Retinal pigment epithelial cell (primary cell): ENCODE data around the gene CAMTA2.

ENCODE experiments used
- DNase-seq: peaks from one replicate; pipeline ENCODE4 v3.0.0-alpha.2; 2010; ENCODE audit warnings: low read depth
- H3K4me3 ChIP-seq: 2 replicates; pipeline ENCODE4 v1.5.1; 2011; ENCODE audit warnings: mild to moderate bottlenecking, low read length, control low read depth, moderate library complexity
- CTCF ChIP-seq: conservative IDR thresholded peaks from 2 replicates; pipeline ENCODE4 v1.5.1; 2011; ENCODE audit warnings: low read depth, low read length, control low read depth, inconsistent platforms

CAMTA2 gene, protein sequence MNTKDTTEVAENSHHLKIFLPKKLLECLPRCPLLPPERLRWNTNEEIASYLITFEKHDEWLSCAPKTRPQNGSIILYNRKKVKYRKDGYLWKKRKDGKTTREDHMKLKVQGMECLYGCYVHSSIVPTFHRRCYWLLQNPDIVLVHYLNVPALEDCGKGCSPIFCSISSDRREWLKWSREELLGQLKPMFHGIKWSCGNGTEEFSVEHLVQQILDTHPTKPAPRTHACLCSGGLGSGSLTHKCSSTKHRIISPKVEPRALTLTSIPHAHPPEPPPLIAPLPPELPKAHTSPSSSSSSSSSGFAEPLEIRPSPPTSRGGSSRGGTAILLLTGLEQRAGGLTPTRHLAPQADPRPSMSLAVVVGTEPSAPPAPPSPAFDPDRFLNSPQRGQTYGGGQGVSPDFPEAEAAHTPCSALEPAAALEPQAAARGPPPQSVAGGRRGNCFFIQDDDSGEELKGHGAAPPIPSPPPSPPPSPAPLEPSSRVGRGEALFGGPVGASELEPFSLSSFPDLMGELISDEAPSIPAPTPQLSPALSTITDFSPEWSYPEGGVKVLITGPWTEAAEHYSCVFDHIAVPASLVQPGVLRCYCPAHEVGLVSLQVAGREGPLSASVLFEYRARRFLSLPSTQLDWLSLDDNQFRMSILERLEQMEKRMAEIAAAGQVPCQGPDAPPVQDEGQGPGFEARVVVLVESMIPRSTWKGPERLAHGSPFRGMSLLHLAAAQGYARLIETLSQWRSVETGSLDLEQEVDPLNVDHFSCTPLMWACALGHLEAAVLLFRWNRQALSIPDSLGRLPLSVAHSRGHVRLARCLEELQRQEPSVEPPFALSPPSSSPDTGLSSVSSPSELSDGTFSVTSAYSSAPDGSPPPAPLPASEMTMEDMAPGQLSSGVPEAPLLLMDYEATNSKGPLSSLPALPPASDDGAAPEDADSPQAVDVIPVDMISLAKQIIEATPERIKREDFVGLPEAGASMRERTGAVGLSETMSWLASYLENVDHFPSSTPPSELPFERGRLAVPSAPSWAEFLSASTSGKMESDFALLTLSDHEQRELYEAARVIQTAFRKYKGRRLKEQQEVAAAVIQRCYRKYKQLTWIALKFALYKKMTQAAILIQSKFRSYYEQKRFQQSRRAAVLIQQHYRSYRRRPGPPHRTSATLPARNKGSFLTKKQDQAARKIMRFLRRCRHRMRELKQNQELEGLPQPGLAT

DNA sequence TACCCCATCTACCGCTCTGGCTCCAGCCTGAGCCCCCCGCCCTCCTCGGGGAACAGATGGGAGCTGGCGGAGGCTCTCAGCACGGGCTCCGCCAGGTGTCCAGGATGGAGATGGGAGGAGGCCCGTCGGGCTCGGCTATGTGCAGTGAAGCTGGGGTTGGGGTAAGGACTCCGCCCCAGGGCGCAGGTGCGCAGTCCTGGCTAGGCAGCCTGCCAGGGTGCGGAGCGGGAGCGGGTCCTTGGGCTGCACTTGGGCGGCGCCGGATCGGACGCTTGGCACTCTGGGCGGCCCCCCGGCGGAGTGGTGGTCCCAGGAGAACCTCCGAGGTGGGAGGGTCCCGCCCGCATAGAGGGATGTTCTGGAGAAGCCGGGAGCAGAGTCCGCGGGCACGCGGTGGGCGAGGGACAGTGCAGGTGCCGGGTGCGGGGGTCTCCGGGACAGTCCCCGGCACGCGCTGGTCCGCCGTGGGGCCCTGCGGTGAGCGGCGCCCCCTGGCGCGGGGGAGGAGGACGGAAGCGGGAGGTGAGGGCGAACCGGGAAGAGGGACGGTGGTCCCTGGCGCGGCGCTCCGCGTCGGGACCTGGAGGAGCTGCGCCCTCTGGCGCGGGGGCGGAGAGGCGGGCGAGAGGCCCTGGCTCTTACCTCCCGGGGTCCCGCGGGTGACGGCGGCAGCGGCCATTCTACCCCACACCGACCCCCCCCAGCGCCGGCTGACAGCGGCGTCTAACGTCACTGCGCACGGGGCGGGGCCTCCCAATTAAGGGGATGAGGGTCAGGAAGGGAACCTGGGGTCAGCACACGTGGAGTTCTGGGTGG is at the start of gene CAMTA2:
Gene CAMTA2, minus strand, starts transcription at position 725 of the 816 bp plus-strand sequence. CDS start 1,453 bp downstream, outside the sequence.
- no peak for DNase-seq
- peak; percentile 64 for TF ChIP-seq CTCF
- H3K4me3 ChIP-seq, result peak within 1 kb of the TSS; percentile 77

- no peak for TF ChIP-seq CTCF
Observed at GRCh38 chr17:5035315-5035714, 47.8 kb upstream of the CAMTA2 start, which contains the start of gene SLC52A1. SLC52A1 (minus strand) TSS chr17:5035426; CDS start chr17:5034606, 820 bp downstream.

DNA sequence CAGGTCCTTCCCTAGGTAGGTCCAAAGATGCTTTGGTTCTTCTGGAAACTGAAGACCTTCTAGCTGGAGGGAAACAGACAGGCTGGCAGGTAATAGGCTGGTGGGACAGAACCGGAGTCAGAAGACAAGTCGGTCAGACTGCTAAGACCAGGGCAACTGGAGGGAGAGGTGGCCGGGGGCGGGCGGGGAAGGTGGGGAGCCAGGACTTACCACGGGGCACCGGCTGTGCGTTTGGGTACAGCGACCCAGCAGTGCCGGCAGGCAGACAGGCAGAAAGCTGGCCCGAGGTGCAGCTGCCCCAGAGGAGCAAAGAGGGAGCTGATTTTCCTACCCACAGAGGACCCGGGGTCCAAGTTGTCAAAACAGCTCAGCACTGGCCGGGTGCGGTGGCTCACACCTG is 47.2 kb upstream of the CAMTA2 start:
- no peak overlapping the region for H3K4me3 ChIP-seq
- no peak for DNase-seq
- no peak for TF ChIP-seq CTCF

More at GRCh38 chr17:5035315-5035714, 47.8 kb upstream of the CAMTA2 start, which contains the start of gene SLC52A1:
- H3K4me3 ChIP-seq, result no peak within 1 kb of the TSS
- DNase-seq, result no peak

DNA sequence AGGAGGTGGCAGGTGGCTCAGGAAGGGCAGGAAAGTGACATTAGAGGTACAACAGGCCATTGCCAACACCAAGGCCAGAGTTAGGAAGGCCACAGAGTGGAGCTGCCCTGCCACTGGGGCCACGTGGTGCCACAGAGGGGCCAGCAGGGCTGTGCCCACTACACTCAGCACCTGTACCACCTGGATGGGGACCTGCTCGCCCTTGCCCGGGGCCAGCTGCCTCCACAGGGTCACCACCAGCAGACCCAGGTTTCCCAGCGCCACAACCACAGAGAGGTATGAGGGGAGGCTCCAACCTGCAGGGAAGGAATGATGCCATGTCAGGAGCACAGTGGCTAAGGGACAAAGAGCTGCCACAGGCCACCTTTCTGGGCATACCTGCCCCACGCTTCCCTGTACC is 46.6 kb upstream of the CAMTA2 start:
- no peak overlapping the region for H3K4me3 ChIP-seq
- no peak for DNase-seq
- TF ChIP-seq CTCF, result no peak

GRCh38 chr17:5033352-5034015 is 46.0 kb upstream of the CAMTA2 start:
- H3K4me3 ChIP-seq, result no peak overlapping the region
- DNase-seq, result no peak
- no peak for TF ChIP-seq CTCF
